HG03565 (cell line): ENCODE results near the gene CKMT2.

Experiments used
- ATAC-seq: cut with Tn5 transposase; IDR thresholded peaks from one replicate; pipeline ENCODE4 v1.9.1; 2021; ENCODE audit warnings: mild to moderate bottlenecking, moderate library complexity; ENCODE audit not compliant: unreplicated experiment

CKMT2 gene

GRCh38 chr5:81233080-81233634 lies at the start of gene CKMT2:
Gene CKMT2 (plus strand): TSS chr5:81233322. CDS start chr5:81251133, 17,811 bp downstream.
- ATAC-seq, result no peak

DNA sequence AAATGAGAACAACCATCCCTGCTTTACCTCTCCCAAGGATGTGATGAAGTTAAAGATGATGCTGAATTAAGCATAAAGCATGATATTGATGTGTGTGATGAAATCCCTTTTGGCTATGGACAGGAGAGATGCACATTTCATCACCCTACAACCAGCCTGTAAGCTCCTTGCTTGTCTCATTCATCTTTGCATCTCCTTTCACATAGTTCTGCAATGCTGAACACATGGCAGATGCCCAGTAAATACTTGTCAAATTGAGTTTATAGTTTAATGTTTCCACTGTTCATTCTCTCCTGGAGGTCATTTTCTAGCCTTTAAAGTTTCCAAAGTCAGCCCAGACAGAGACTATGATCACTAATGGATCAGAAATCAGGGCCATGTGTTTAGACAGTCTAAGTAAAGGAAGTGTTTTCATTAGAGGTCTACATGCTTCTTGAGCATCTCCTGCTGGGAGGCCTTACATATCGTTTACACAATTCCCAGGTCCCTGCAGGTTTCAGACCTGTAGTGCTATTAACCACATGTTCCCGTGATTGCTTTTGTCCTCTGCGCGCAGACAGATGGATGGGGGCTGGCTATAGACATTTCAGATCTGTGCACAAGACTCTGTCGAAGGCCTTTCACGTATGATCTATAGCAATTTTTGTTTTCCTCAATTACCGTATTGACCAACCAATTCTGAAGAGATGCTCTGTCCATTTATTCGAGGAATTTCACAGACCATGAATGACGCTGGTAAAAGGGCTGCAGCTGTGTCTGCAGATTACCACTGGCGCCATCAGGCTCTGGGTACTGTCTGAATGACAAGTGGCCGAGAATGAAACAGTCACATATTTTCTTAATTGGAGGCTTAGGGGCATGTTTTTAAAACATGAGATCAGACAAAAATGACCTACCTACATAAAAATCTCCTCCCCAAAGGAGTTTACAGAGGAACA lies 49.0 kb upstream of the CKMT2 start:
- no peak for ATAC-seq

DNA sequence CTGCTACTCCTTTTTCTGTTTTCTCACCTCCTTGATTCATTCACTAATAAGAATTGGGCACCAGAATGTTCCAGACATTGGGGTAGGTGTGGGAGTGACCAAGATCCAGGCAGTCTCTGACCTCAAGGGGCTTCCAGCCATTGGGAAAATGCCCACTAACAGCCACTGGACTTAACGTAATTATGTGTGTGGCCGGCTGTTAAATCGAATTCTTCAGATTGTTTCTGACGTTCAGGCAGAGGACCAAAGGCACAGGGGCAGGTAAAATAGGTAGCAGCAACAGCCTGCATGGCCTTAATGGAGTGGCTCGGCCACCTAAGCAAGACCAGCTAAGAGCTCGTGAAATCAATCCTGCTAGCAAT lies 48.4 kb upstream of the CKMT2 start:
- ATAC-seq, result no peak

- ATAC-seq, result no peak
These were observed 45.2 kb upstream of the CKMT2 start for GRCh38 chr5:81187885-81188284.

DNA sequence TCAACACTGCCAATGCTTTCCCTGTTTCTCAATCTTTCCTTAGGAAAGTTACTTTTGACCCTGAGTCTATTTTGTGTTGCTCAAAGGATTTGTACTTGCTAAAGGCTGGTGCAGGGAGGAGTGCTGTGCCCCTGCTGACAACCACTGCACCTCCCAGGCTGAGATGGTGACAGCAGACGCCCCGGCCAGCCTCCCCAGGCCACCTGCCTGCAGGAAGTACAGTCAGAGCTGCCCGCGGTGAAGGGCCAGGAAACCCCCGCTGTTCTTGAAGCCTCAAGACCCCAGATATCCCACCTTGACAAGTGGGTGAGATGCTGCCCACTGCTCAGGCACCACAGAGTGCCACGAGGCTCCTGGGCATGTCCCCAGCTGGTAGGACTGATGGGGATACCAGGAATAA lies 44.2 kb upstream of the CKMT2 start:
- ATAC-seq, result no peak

- ATAC-seq, result no peak
These were observed 43.1 kb upstream of the CKMT2 start for GRCh38 chr5:81189875-81190498.

DNA sequence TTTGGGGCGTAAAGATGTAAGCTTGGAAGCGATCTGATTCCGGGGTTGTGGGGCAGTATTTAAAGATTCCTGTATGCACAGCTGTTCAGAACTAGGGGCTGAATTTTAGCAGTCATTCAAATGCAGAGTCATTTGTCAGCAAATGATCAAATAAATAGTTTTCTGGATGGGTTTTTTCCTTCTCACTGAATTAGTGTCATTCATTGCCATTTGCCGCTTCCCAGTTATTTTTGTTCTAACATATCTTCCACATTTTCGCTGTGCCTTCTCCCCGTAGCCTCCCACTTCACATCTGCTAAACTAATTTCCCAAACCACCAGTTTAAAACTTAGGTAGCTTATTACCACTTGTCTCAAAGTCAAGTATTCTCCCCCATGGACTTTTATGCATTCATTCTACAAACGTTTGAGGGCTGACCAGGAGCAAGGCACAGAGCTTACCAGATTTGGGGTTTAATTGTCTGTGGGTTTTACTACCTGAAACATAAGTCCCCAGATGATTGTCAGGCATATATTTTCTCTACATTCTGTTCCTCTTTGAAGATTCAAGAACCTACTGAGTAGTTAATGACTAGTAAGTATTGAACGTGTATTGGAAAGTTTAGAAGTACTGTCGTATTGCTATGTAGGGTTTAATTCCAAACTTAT lies 41.3 kb upstream of the CKMT2 start:
- ATAC-seq, result no peak

- ATAC-seq, result no peak
These were observed 40.8 kb upstream of the CKMT2 start for GRCh38 chr5:81192373-81192750.

- peak; percentile 69 for ATAC-seq
These were observed 38.3 kb upstream of the CKMT2 start for GRCh38 chr5:81194633-81195334.

- no peak for ATAC-seq
These were observed 37.7 kb upstream of the CKMT2 start for GRCh38 chr5:81195335-81195929.

DNA sequence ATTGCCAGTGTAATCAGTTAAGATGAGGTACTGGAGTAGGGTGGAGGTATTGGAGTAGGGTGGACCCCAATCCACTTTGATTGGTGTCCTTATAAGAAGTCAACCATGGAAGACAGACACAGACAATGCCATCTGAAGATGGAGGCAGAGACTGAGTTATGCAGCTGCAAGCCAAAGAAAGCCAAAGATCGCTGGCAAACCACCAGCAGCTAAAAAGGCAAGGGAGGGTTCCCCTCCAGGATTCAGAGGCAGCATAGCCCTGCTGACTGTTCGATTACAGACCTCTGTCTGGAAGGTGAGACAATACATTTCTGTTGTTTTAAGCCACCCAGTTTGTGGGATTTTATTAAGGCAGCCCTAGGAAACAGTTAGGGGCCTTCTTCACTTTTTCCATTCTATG lies 30.5 kb upstream of the CKMT2 start:
- no peak for ATAC-seq

- no peak for ATAC-seq
These were observed 29.4 kb upstream of the CKMT2 start for GRCh38 chr5:81203729-81204128.

- ATAC-seq, result no peak
These were observed 28.9 kb upstream of the CKMT2 start for GRCh38 chr5:81204205-81204604.

- ATAC-seq, result no peak
These were observed 28.1 kb upstream of the CKMT2 start for GRCh38 chr5:81205058-81205457.

GRCh38 chr5:81207009-81207408 lies 26.1 kb upstream of the CKMT2 start:
- no peak for ATAC-seq

GRCh38 chr5:81208904-81209303 lies 24.2 kb upstream of the CKMT2 start:
- no peak for ATAC-seq

DNA sequence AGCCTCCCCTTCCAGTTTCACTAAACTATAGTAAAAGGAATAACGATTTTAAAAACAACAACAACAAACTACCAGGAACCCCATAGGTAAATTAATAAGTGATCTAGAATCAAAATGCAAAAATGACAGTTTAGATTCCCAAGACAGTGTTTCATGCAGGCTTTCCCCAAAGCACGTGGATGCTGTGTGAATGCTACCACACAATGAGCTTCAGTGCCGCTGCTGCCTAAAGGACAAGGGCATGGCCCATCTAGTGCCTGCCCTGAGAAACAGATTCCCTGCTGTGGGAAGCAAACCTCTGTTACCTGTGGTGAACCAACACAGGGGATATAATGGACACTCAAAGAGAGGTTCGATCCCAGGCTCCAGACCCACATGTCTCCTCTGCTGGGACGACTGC lies 23.7 kb upstream of the CKMT2 start:
- no peak for ATAC-seq

DNA sequence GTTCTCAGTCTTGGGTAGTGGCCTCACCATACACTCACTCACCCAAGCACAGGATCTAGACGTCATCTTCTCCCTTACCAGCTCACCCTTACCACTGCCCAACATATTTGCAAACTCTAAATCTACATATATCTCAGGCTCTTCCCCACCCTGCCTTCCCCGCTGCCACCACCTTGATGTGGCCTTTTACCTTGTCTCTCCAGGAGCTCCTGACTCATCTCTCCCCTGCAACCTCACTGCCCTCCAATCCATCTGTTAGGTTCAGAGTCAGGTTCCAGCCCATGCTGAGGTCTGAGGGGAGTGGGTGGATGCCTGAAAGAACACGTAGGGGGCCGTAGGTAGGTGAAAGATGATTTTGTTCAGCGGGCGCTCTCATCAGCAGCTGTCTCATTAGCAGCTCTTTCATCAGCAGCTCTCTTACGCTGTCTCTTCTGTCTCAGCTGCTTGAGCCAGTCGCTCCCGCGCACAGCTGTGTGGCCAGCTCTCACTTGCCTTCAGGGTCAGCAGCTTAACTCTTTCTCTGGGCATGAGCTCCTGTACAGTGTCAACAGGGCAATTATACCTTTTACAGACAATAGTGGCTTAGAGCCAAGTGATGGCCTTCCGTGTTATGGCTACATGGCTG lies 23.1 kb upstream of the CKMT2 start:
- ATAC-seq, result no peak

DNA sequence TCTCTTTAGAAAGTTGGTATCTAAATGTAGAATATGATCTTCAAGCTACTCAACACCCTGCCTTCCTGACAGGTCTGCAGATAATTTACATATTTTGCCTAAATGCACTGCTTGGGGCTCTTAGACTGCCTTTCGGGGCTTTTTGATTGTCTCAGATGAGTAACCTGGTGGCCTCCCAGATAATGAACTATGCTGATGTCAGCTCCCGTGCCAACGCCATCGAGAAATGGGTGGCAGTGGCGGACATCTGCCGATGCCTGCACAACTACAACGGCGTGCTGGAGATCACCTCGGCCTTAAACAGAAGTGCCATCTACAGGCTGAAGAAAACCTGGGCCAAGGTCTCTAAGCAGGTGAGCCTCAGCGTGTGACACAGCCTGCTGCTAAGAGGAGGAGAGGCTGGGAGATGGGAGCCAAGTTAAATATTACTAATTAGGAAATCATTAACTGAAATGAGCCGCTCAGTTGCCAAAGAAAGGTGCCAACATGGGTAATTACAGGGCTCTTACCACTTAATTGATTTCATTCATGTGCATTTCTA lies 20.8 kb upstream of the CKMT2 start:
- peak; percentile 69 for ATAC-seq

DNA sequence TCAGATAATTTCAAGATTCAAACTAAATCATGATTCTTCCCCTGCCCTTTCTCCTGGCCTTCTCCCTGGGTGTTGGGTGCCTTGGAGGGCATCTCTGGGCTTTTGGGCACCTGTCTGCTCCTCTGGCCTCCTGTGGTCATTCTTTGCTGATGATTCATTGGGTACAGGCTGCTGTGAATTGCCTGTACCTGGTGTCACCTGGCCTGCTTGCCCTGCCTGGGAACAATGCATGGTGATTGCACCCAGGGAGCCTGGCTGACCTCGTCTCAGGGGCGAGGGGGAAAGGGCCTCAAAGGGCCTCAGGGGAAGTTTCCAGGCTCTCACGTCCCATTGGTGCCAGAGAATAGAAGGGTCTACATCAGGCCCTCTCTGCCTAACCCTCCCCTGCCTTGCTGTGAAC lies 20.1 kb upstream of the CKMT2 start:
- no peak for ATAC-seq
